ENCODE results near the gene WBP2. TPM values are rescaled to one million over a fixed set of nuclear protein-coding genes. Genes with fewer than 3 reads are reported as not detected.

The WBP2 gene
- total RNA-seq, 1 experiment from 2014 or later = 42.7 TPM

- H3K4me3 ChIP-seq (ENCODE audit: low read length) = no peak overlapping the region
- peaks cover 4% of the 10 kb centered on the region; the same call in 1 of the 2 replicates for H3K36me3 ChIP-seq (ENCODE audit: insufficient read depth, low read length)
- 0 out of 2 replicates have a peak, but pooled peaks cover 4% of the 10 kb centered on the region for H3K79me2 ChIP-seq (ENCODE audit: low read length)
- no peaks in the 10 kb centered on the region for H4K20me1 ChIP-seq (ENCODE audit: insufficient read depth, low read depth, low read length)
- H2AFZ ChIP-seq (ENCODE audit: low read length) = no peak overlapping the region
- H3K27ac ChIP-seq (ENCODE audit: low read length) = no peak overlapping the region
- no peak overlapping the region for H3K4me2 ChIP-seq (ENCODE audit: low read depth, low read length, poor library complexity, severe bottlenecking)
- H3K27me3 ChIP-seq (ENCODE audit: low read length) = no peaks in the 10 kb centered on the region
- DNase-seq = no peak
- no peak overlapping the region for H3K9ac ChIP-seq (ENCODE audit: low read length)
- peaks cover 36% of the 10 kb centered on the region for H3K4me1 ChIP-seq (ENCODE audit: low read length)
- H3K9me3 ChIP-seq (ENCODE audit: low read length) = no peaks in the 10 kb centered on the region
- no peaks in the 10 kb centered on the region for H3K9me2 ChIP-seq (replicated peaks; ENCODE audit: insufficient read depth, low read length)
These were observed 12.7 kb downstream of the WBP2 start for GRCh38 chr17:75842411-75842810.

- Histone ChIP-seq H3K27me3 (ENCODE audit: low read length) (no peaks in the 10 kb centered on the region), H3K27ac (ENCODE audit: low read length) (no peak overlapping the region), H2AFZ (ENCODE audit: low read length) (no peak overlapping the region), H3K9ac (ENCODE audit: low read length) (no peak overlapping the region), H3K4me1 (ENCODE audit: low read length) (peaks cover 30% of the 10 kb centered on the region), H3K79me2 (ENCODE audit: low read length) (0 out of 2 replicates have a peak, but pooled peaks cover 4% of the 10 kb centered on the region), H3K36me3 (ENCODE audit: insufficient read depth, low read length) (no peaks in the 10 kb centered on the region), H3K9me2 (replicated peaks; ENCODE audit: insufficient read depth, low read length) (no peaks in the 10 kb centered on the region), H3K9me3 (ENCODE audit: low read length) (no peaks in the 10 kb centered on the region), H4K20me1 (ENCODE audit: insufficient read depth, low read depth, low read length) (no peaks in the 10 kb centered on the region), H3K4me3 (ENCODE audit: low read length) (no peak overlapping the region), H3K4me2 (ENCODE audit: low read depth, low read length, poor library complexity, severe bottlenecking) (no peak overlapping the region)
- DNase-seq = no peak
These were observed 14.4 kb downstream of the WBP2 start for GRCh38 chr17:75840799-75841164.

GRCh38 chr17:75839942-75840798 is 15.0 kb downstream of the WBP2 start:
- DNase-seq = no peak
- Histone ChIP-seq H3K4me3 (ENCODE audit: low read length) (no peak overlapping the region), H3K79me2 (ENCODE audit: low read length) (0 out of 2 replicates have a peak, but pooled peaks cover 4% of the 10 kb centered on the region), H4K20me1 (ENCODE audit: insufficient read depth, low read depth, low read length) (no peaks in the 10 kb centered on the region), H2AFZ (ENCODE audit: low read length) (no peak overlapping the region), H3K27ac (ENCODE audit: low read length) (no peak overlapping the region), H3K9me3 (ENCODE audit: low read length) (no peaks in the 10 kb centered on the region), H3K9ac (ENCODE audit: low read length) (no peak overlapping the region), H3K27me3 (ENCODE audit: low read length) (no peaks in the 10 kb centered on the region), H3K36me3 (ENCODE audit: insufficient read depth, low read length) (no peaks in the 10 kb centered on the region), H3K4me2 (ENCODE audit: low read depth, low read length, poor library complexity, severe bottlenecking) (no peak overlapping the region), H3K4me1 (ENCODE audit: low read length) (peaks cover 24% of the 10 kb centered on the region), H3K9me2 (replicated peaks; ENCODE audit: insufficient read depth, low read length) (no peaks in the 10 kb centered on the region)

GRCh38 chr17:75838410-75838809 is 16.7 kb downstream of the WBP2 start:
- H3K36me3 ChIP-seq (ENCODE audit: insufficient read depth, low read length) = 0 out of 2 replicates have a peak, but pooled peaks cover 5% of the 10 kb centered on the region
- no peaks in the 10 kb centered on the region for H3K79me2 ChIP-seq (ENCODE audit: low read length)
- H2AFZ ChIP-seq (ENCODE audit: low read length) = no peak overlapping the region
- H4K20me1 ChIP-seq (ENCODE audit: insufficient read depth, low read depth, low read length) = no peaks in the 10 kb centered on the region
- H3K9me2 ChIP-seq (replicated peaks; ENCODE audit: insufficient read depth, low read length) = no peaks in the 10 kb centered on the region
- DNase-seq = no peak
- no peaks in the 10 kb centered on the region for H3K27me3 ChIP-seq (ENCODE audit: low read length)
- H3K4me2 ChIP-seq (ENCODE audit: low read depth, low read length, poor library complexity, severe bottlenecking) = no peak overlapping the region
- H3K9ac ChIP-seq (ENCODE audit: low read length) = no peak overlapping the region
- H3K9me3 ChIP-seq (ENCODE audit: low read length) = no peaks in the 10 kb centered on the region
- no peak overlapping the region for H3K4me3 ChIP-seq (ENCODE audit: low read length)
- H3K27ac ChIP-seq (ENCODE audit: low read length) = no peak overlapping the region
- H3K4me1 ChIP-seq (ENCODE audit: low read length) = peaks cover 7% of the 10 kb centered on the region

GRCh38 chr17:75837899-75838298 is 17.2 kb downstream of the WBP2 start:
- no peaks in the 10 kb centered on the region for H3K9me2 ChIP-seq (replicated peaks; ENCODE audit: insufficient read depth, low read length)
- H3K36me3 ChIP-seq (ENCODE audit: insufficient read depth, low read length) = 0 out of 2 replicates have a peak, but pooled peaks cover 5% of the 10 kb centered on the region
- no peak for DNase-seq
- no peak overlapping the region for H3K9ac ChIP-seq (ENCODE audit: low read length)
- no peak overlapping the region for H3K4me2 ChIP-seq (ENCODE audit: low read depth, low read length, poor library complexity, severe bottlenecking)
- H2AFZ ChIP-seq (ENCODE audit: low read length) = no peak overlapping the region
- H3K9me3 ChIP-seq (ENCODE audit: low read length) = no peaks in the 10 kb centered on the region
- H4K20me1 ChIP-seq (ENCODE audit: insufficient read depth, low read depth, low read length) = no peaks in the 10 kb centered on the region
- H3K27ac ChIP-seq (ENCODE audit: low read length) = no peak overlapping the region
- H3K4me3 ChIP-seq (ENCODE audit: low read length) = no peak overlapping the region
- no peaks in the 10 kb centered on the region for H3K79me2 ChIP-seq (ENCODE audit: low read length)
- no peaks in the 10 kb centered on the region for H3K27me3 ChIP-seq (ENCODE audit: low read length)
- peaks cover 2% of the 10 kb centered on the region for H3K4me1 ChIP-seq (ENCODE audit: low read length)

GRCh38 chr17:75836605-75837004 is 18.5 kb downstream of the WBP2 start:
- Histone ChIP-seq H3K4me3 (ENCODE audit: low read length) (no peak overlapping the region), H3K4me1 (ENCODE audit: low read length) (no peaks in the 10 kb centered on the region), H3K9me3 (ENCODE audit: low read length) (no peaks in the 10 kb centered on the region), H3K27ac (ENCODE audit: low read length) (no peak overlapping the region), H3K4me2 (ENCODE audit: low read depth, low read length, poor library complexity, severe bottlenecking) (no peak overlapping the region), H4K20me1 (ENCODE audit: insufficient read depth, low read depth, low read length) (no peaks in the 10 kb centered on the region), H2AFZ (ENCODE audit: low read length) (no peak overlapping the region), H3K9ac (ENCODE audit: low read length) (no peak overlapping the region), H3K79me2 (ENCODE audit: low read length) (no peaks in the 10 kb centered on the region), H3K36me3 (ENCODE audit: insufficient read depth, low read length) (0 out of 2 replicates have a peak, but pooled peaks cover 5% of the 10 kb centered on the region), H3K9me2 (replicated peaks; ENCODE audit: insufficient read depth, low read length) (no peaks in the 10 kb centered on the region), H3K27me3 (ENCODE audit: low read length) (no peaks in the 10 kb centered on the region)
- DNase-seq = no peak

DNA sequence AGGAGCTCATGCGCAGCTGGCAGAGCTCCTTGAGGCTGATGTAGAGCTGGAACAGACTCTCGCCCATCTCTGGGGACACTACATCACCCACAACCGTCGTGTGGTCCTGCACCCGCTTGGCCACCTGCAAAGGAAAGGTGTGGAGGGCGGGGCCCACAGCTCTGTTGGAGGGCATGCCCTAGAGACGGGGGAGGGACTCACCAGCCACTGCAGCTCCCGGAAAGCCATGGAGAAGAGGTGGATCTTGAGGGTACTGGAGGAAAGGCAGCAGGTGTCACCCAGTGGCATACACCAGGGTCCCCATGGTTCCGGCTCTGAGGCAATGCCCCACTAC is 19.5 kb downstream of the WBP2 start:
- H3K9me2 ChIP-seq (replicated peaks; ENCODE audit: insufficient read depth, low read length) = no peaks in the 10 kb centered on the region
- H3K79me2 ChIP-seq (ENCODE audit: low read length) = no peaks in the 10 kb centered on the region
- no peaks in the 10 kb centered on the region for H4K20me1 ChIP-seq (ENCODE audit: insufficient read depth, low read depth, low read length)
- H2AFZ ChIP-seq (ENCODE audit: low read length) = no peak overlapping the region
- no peak for DNase-seq
- no peak overlapping the region for H3K4me2 ChIP-seq (ENCODE audit: low read depth, low read length, poor library complexity, severe bottlenecking)
- no peak overlapping the region for H3K27ac ChIP-seq (ENCODE audit: low read length)
- 0 out of 2 replicates have a peak, but pooled peaks cover 5% of the 10 kb centered on the region for H3K36me3 ChIP-seq (ENCODE audit: insufficient read depth, low read length)
- no peaks in the 10 kb centered on the region for H3K4me1 ChIP-seq (ENCODE audit: low read length)
- H3K4me3 ChIP-seq (ENCODE audit: low read length) = no peak overlapping the region
- no peaks in the 10 kb centered on the region for H3K27me3 ChIP-seq (ENCODE audit: low read length)
- H3K9me3 ChIP-seq (ENCODE audit: low read length) = no peaks in the 10 kb centered on the region
- no peak overlapping the region for H3K9ac ChIP-seq (ENCODE audit: low read length)

DNA sequence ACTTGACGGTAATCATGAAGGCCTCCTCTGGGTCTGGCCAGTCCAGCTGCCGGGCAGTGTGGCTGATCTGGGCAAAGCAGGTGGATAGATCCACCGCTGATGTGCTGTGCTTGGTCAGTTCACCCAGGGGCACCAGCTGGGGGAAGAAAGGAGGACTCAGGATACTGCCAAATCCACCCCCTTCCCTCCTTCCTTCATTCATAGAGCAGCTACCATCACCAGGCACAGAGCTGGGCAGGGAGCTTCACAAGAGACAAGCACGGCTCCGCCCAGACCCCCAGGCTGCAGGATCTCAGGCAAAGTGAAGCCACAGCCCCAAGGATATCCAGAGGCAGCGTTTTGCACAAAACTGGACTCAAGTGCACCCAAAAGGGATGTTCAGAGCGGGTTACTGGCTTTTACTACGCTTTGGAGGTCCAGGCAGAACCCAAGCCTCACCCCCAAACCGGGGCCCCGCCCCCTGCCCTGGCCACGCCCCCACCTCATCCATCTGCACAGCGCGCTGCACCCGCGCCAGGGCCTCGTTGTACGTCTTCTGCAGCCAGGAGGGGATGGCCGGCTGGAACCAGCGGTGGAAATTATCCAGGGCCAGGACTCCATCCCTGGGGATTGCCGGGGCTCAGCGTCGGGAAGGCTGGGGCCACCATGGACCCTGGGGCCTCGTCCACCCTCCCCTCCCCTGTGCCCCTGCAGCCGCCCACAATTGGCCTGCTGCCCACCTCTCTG is 20.0 kb downstream of the WBP2 start:
- no peak for DNase-seq
- no peak overlapping the region for H3K4me2 ChIP-seq (ENCODE audit: low read depth, low read length, poor library complexity, severe bottlenecking)
- H3K79me2 ChIP-seq (ENCODE audit: low read length) = no peaks in the 10 kb centered on the region
- no peaks in the 10 kb centered on the region for H3K27me3 ChIP-seq (ENCODE audit: low read length)
- no peaks in the 10 kb centered on the region for H3K4me1 ChIP-seq (ENCODE audit: low read length)
- H2AFZ ChIP-seq (ENCODE audit: low read length) = no peak overlapping the region
- no peaks in the 10 kb centered on the region for H4K20me1 ChIP-seq (ENCODE audit: insufficient read depth, low read depth, low read length)
- no peak overlapping the region for H3K27ac ChIP-seq (ENCODE audit: low read length)
- H3K9me3 ChIP-seq (ENCODE audit: low read length) = no peaks in the 10 kb centered on the region
- H3K36me3 ChIP-seq (ENCODE audit: insufficient read depth, low read length) = 0 out of 2 replicates have a peak, but pooled peaks cover 5% of the 10 kb centered on the region
- no peaks in the 10 kb centered on the region for H3K9me2 ChIP-seq (replicated peaks; ENCODE audit: insufficient read depth, low read length)
- no peak overlapping the region for H3K4me3 ChIP-seq (ENCODE audit: low read length)
- H3K9ac ChIP-seq (ENCODE audit: low read length) = no peak overlapping the region
